K562 (cell line): ENCODE measurements around the gene SLC25A11. TPM values are rescaled to one million over a fixed set of nuclear protein-coding genes. Genes with fewer than 3 reads are reported as not detected.
A peak's percentile ranks its signal among the peaks of the same experiment; 100 is the strongest.

Source experiments
- ARID2 ChIP-seq: fragments of 450-650 bp; IDR thresholded peaks from 2 replicates; pipeline ENCODE4 v1.6.1; 2017; ENCODE audit warnings: antibody characterized with exemption, mild to moderate bottlenecking
- ARID3A ChIP-seq: IDR thresholded peaks from 2 replicates; pipeline ENCODE4 v1.6.1; 2012; ENCODE audit warnings: low read depth, low read length, improper control_type of control experiment, borderline replicate concordance
- ATF6 ChIP-seq: sonication (generic); formaldehyde crosslinking; IDR thresholded peaks from 2 replicates; pipeline ENCODE4 v1.4.0; 2020; ENCODE audit warnings: mild to moderate bottlenecking, missing genetic modification reagents
- CCNT2 ChIP-seq: IDR thresholded peaks from 2 replicates; pipeline ENCODE4 v1.6.1; 2011; ENCODE audit warnings: borderline replicate concordance, low read depth, mild to moderate bottlenecking, moderate library complexity, mixed read lengths, low read length; ENCODE audit not compliant: insufficient read length; ENCODE audit errors: extremely low read depth
- CGGBP1 ChIP-seq: fragments of 250-450 bp; sonication (Bioruptor Pico); IDR thresholded peaks from 2 replicates; pipeline ENCODE4 v1.9.0; 2021; ENCODE audit warnings: mild to moderate bottlenecking
- CREB1 ChIP-seq, 2 experiments: sonication (generic) in 1 of 2; formaldehyde crosslinking in 1 of 2; IDR thresholded peaks; 2 replicates each; pipeline versions ENCODE4 v1.6.1 to v1.8.0; 2012 to 2022; ENCODE audit warnings: inconsistent platforms in 1 of 2, mild to moderate bottlenecking in 1 of 2, missing genetic modification reagents in 1 of 2, moderate library complexity in 1 of 2
- DNMT1 ChIP-seq: fragments of 450-650 bp; IDR thresholded peaks from 2 replicates; pipeline ENCODE4 v1.6.1; 2016; ENCODE audit warnings: antibody characterized with exemption, mild to moderate bottlenecking
- ESRRA ChIP-seq: fragments of 450-650 bp; IDR thresholded peaks from 2 replicates; pipeline ENCODE4 v1.6.1; 2014; ENCODE audit warnings: low read depth, mild to moderate bottlenecking, moderate library complexity, borderline replicate concordance
- FOXA1 ChIP-seq: fragments of 450-650 bp; IDR thresholded peaks from 2 replicates; pipeline ENCODE4 v1.6.1; 2016; ENCODE audit warnings: mild to moderate bottlenecking, borderline replicate concordance
- GATAD2B ChIP-seq: fragments of 450-650 bp; IDR thresholded peaks from 2 replicates; pipeline ENCODE4 v1.6.1; 2017; ENCODE audit warnings: mild to moderate bottlenecking, borderline replicate concordance
- GTF2A2 ChIP-seq: IDR thresholded peaks from 2 replicates; pipeline ENCODE4 v1.6.1; 2016; ENCODE audit warnings: mild to moderate bottlenecking, missing genetic modification characterization, missing compliant biosample characterization
- MNT ChIP-seq, 2 experiments: fragments of 450-650 bp; conservative IDR thresholded peaks; 2 replicates each; pipeline ENCODE4 v1.6.1; 2017; ENCODE audit warnings: mild to moderate bottlenecking in 2 of 2, moderate library complexity in 2 of 2
- NELFE ChIP-seq: IDR thresholded peaks from 2 replicates; pipeline ENCODE4 v1.6.1; 2011; ENCODE audit warnings: mild to moderate bottlenecking; ENCODE audit not compliant: insufficient read depth, insufficient read length
- POLR2G ChIP-seq: fragments of 200-400 bp; formaldehyde crosslinking; IDR thresholded peaks from 2 replicates; pipeline ENCODE4 v1.6.1; 2017; ENCODE audit warnings: low read depth, mild to moderate bottlenecking, antibody characterized with exemption, low read length, moderate library complexity
- SIX5 ChIP-seq, 2 experiments: IDR thresholded peaks; 2 replicates each; pipeline ENCODE4 v1.6.1; 2011; ENCODE audit warnings: low read length in 2 of 2, borderline replicate concordance in 1 of 2, low read depth in 1 of 2, mild to moderate bottlenecking in 1 of 2, moderate library complexity in 1 of 2; ENCODE audit not compliant: insufficient read depth in 1 of 2
- SRF ChIP-seq, 2 experiments: fragments of 250-450, 450-650 bp in 1 of 2; sonication (Bioruptor Pico) in 1 of 2; sonication (generic) in 1 of 2; formaldehyde crosslinking; IDR thresholded peaks; 2 replicates each; pipeline versions ENCODE4 v1.5.0 to v1.5.1; 2020 to 2022; ENCODE audit warnings: mild to moderate bottlenecking in 1 of 2, missing genetic modification reagents in 1 of 2
- TCF7 ChIP-seq: sonication (generic); IDR thresholded peaks from 2 replicates; pipeline ENCODE4 v1.6.1; 2016; ENCODE audit warnings: antibody characterized with exemption, borderline replicate concordance
- XRCC3 ChIP-seq: fragments of 450-650 bp; IDR thresholded peaks from 2 replicates; pipeline ENCODE4 v1.6.1; 2017; ENCODE audit warnings: mild to moderate bottlenecking, moderate library complexity
- ZNF253 ChIP-seq: fragments of 250-450 bp; sonication (Bioruptor Pico); conservative IDR thresholded peaks from 2 replicates; pipeline ENCODE4 v1.6.1; 2021; ENCODE audit warnings: mild to moderate bottlenecking
- ZNF583 ChIP-seq: fragments of 250-450 bp; sonication (Bioruptor Pico); IDR thresholded peaks from 2 replicates; pipeline ENCODE4 v1.4.0; 2020
- polyA plus RNA-seq, 8 experiments: library from polyadenylated mRNA; depleted of rRNA in 4 of 8; stranded (reverse) in 5 of 8; unstranded in 3 of 8; fragments of >200 nt; fragmentation: Nextera tagmentation in 2 of 8; fragmentation: Illumina TruSeq in 1 of 8; extraction: Ambion mirVana in 2 of 8; extraction: Trizol in 1 of 8; gene quantifications; 2 replicates each; pipeline versions ENCODE4 v1.2.1 to v1.2.3, GENCODE V29; 2011 to 2014; ENCODE audit warnings: inconsistent platforms in 1 of 8, missing spikeins in 1 of 8
- total RNA-seq, 7 experiments: library from RNA; depleted of rRNA in 6 of 7; stranded (reverse); fragments of >200 nt in 6 of 7; fragmentation: Illumina TruSeq in 2 of 7; extraction: Trizol in 2 of 7; gene quantifications; 2 replicates each; pipeline versions ENCODE4 v1.2.1 to v1.2.3, GENCODE V29; 2011 to 2021; ENCODE audit warnings: low replicate concordance in 1 of 7

SLC25A11 gene
- total and polyA plus RNA-seq, 9 of the 15 experiments (the other 6 are each of a cell fraction or from before 2014, with no cell fraction given) = 3.1 to 56.7 (median 32.9) TPM

- no peak for TF ChIP-seq ZNF253 (CRISPR knock-in tag)
- peak; percentile 68; the same call in 1 of the 2 replicates for TF ChIP-seq GATAD2B
- TF ChIP-seq TCF7 = no peak
- TF ChIP-seq CGGBP1 (CRISPR knock-in tag) = 0 out of 2 replicates have a peak, but pooled peaks have one; percentile 3
- TF ChIP-seq ZNF583 = no peak
- TF ChIP-seq ARID3A = no peak
- peak in 1 of 2 experiments; percentile 85; a peak in 2 of 4 replicates for TF ChIP-seq SRF (CRISPR knock-in tag; IDR thresholded peaks at IDR 0.05)
- TF ChIP-seq SIX5 (IDR thresholded peaks at IDR 0.05; ENCODE audit: borderline replicate concordance in 1 of 2, insufficient read depth in 1 of 2, low read depth in 1 of 2, low read length in 2 of 2) = peak; percentile 17 to 25; a peak in 1 of 4 replicates
- peak; percentile 88 for TF ChIP-seq POLR2G
- no peak for TF ChIP-seq GTF2A2 (tag)
- TF ChIP-seq MNT (conservative IDR thresholded peaks at IDR 0.05) = peak; percentile 70 to 88
- no peak for TF ChIP-seq XRCC3
- TF ChIP-seq CREB1 (IDR thresholded peaks at IDR 0.05) = peak; percentile 78
- TF ChIP-seq CREB1 (CRISPR knock-in tag; IDR thresholded peaks at IDR 0.05) = peak; percentile 80
- TF ChIP-seq ESRRA = peak; percentile 86; the same call in 1 of the 2 replicates
- peak; percentile 39; the same call in 1 of the 2 replicates for TF ChIP-seq ARID2
- peak; percentile 79 for TF ChIP-seq CCNT2
- TF ChIP-seq NELFE = no peak
- no peak for TF ChIP-seq DNMT1
- no peak for TF ChIP-seq FOXA1
- no peak for TF ChIP-seq ATF6
Observed at GRCh38 chr17:4986951-4987766, 47.3 kb upstream of the SLC25A11 start, which contains the start of gene CAMTA2 (continued).
